ENCODE measurements around the gene ACSL1.
"Not testable (repeated sequence)": the region's sequence is repeated elsewhere in the genome, so short reads cannot be mapped to it uniquely, and the experiment has no call there.

The ACSL1 gene

DNA sequence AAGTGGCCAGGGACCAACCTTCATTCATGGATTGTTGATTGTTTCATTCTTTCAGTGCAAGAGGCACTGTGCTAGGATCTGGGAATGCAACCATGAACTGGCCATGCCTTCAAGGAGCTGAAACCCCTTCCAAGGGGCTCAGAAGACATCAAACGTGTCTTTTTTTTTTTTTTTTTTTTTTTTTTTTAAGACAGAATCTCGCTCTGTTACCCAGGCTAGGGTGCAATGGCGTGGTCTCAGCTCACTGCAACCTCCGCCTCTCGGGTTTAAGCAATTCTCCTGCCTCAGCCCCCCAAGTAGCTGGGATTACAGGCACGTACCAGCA is 13.3 kb upstream of the ACSL1 start:
- not testable (repeated sequence) for DNase-seq

DNA sequence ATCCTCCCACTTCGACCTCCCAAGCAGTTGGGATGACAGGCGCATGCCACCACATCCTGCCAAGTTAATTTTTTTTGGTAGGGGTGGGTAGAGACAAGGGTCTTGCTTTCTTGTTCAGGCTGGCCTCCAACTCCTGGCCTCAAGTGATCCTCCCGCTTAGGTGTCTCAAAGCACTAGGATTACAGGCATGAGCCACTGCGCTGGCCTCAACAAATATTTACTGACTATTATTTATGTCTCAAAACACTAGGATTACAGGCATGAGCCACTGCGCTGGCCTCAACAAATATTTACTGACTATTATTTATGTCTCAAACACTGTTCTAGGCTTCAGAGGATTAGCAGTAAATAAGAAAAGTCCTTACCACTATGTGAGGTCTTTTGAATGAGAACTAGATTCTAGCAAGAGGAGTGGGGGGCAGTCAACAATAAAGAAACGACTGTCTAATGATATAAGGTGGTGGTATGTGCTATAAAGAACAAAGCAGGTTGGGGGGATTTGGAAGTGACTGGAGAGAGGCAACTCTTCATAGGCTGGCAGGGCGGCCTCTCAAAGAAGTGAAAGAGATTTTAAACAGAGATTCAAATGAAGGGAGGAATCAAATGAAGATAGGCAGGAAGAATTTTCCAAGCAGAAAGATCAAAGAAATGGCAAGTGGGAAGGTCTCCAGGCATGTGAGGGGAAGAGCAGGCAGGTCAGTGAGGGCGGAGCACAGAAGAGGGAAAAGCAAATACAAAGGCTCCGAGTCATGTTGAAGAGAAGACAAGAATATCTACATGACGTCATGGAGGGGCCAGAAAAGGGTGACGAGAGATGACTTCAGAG is 12.7 kb upstream of the ACSL1 start:
- DNase-seq, result no peak

DNA sequence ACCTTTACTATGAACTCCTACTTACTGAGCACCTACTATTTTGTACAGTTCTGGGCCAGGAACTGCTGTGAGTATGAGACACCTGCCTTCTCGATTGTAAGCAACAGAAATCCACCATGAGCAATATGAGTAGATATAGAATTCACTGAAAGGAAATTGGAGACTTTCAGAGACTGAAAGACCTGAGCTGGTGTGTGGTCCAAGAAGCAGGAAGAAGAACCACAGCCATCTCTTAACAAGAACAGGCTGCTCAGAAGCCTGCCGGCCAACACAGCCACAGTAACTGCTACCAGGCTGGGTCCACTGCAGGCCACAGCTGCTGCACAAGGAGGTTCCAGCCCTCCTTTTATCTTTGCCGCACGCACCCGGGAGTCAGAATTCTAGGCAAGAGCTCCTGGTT is 10.8 kb upstream of the ACSL1 start:
- DNase-seq, result no peak

DNA sequence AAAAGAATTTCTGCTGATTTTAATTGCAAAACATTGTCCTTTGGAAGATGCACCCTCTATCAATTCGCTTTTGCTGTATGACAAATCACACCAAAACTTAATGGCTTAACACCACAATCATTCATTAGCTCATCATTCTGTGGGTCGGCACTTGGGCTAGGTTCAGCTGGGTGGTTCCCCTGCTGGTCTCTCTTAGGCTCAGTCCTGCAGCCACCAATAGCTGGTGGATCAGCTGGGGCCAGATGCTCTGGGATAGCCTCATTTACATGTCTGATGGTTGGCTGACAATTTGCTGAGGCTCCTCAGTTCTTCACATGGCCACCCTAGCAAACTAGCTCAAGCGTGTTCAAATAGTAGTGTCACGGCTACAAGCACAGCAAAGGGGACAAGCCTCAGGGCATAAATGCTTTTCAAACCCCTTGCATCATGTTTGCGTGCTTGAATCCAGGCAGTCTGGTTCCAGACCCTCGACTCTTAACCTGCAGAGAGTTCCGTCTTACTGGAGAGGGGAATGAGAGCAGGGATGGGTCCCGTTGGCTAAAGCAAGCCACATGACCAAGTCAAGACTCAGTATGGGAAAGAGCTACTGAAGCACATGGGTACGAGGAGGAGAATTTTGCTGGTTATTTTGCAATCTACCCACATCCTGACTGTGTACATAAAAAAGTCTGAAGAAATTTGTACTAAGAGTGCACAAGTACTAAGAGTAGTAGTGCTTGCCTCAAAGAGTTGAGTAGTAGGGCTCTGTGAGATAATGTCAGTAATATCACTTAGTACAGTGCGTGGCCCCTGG is 7.5 kb upstream of the ACSL1 start:
- peak; percentile 68 to 77 for DNase-seq

DNA sequence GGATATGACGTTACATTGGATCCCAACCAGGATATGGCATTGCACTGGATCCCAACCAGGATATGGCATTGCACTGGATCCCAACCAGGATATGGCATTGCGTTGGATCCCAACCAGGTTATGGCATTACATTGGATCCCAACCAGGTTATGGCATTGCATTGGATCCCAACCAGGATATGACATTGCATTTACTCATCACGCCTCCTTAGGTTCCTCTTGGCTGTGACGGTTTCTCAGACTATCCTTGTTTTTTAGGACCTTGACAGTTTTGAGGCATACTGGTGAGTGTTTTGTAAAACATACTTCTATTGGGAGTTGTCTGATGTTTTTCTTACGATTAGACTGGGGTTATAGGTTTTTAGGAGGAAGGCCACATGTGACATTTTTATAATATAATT is 5.4 kb upstream of the ACSL1 start:
- DNase-seq, result no peak

DNA sequence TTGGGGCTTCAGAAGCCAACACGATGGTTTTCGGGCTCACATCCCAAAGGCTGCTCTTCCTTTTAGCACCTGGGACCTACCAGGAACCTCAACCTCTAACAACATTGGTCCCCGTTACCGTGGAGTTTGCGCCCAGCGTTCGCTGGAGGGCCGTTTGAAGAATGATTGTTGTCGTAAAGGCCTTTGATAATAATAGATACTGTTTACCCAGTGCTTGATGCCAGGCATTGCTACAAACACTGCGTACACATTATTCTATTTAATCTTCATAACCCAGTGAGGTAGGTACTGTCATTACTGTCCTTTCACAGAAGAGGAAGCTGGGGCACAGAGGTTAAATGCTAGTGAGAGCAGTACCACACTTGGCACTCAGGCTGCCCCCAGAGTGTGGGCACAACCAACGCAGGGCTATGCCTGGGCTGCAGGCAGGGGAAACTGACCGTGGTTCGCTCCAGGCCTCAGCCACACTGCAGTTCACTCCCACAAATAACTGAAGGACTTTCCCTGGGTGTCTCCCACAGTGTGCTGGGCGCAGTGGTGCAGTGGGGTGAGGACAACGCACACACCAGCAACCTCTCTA is 1.0 kb upstream of the ACSL1 start:
- peak; percentile 12 to 25 for DNase-seq

DNA sequence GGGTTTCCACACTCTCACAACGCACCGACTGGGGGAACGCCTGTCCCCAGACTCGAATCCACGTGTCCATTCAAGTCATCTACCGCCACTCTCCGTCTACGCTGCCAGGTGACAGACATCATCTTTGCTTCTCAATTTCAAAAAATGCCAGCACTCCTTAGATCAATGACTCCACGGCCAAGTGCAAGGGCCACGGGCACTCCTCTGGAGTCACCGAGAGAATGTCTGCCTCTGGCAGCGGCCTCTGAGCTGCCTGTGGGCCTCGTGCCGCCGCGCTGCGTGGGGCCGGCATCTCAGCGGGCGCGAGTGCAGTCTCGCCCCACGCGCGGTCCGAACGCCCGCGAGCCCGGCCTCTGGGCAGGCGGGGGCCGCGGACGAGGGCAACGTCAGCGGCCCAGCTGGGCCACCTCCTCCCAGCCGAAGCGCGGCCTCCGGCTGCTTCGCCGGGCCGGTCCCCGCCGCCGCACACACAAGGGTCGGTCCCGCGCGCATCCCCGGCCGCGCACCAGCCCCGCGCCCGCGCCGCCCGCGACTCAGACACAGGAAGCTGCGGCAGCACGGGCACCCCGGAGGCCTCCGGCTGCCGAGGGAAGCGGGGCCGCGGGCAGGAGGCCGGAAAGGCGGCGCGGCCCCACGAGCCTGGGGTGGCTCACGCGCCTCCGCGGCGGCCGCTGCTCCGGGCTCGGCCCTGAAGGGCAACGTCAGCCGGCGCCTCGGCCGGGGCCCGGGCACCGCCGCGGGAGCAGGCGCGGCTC is 450 bp downstream of the ACSL1 start:
- DNase-seq, result peak; percentile 8 to 15

DNA sequence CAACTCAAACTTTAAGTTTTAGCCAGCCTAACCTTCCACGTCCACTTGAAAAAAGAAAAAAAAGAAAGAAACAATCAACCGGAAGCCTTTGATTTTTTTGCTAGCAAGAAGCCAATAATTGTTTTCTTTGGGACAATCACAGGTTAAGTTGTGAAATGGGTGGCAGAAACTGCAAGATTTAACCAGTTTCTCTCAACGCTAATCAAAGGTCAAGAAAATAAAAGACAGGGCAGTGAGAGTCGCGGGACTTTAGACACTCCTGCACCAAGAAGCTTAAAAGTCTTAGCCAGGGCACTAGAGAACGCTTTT is 1.0 kb downstream of the ACSL1 start:
- DNase-seq, result no peak

DNA sequence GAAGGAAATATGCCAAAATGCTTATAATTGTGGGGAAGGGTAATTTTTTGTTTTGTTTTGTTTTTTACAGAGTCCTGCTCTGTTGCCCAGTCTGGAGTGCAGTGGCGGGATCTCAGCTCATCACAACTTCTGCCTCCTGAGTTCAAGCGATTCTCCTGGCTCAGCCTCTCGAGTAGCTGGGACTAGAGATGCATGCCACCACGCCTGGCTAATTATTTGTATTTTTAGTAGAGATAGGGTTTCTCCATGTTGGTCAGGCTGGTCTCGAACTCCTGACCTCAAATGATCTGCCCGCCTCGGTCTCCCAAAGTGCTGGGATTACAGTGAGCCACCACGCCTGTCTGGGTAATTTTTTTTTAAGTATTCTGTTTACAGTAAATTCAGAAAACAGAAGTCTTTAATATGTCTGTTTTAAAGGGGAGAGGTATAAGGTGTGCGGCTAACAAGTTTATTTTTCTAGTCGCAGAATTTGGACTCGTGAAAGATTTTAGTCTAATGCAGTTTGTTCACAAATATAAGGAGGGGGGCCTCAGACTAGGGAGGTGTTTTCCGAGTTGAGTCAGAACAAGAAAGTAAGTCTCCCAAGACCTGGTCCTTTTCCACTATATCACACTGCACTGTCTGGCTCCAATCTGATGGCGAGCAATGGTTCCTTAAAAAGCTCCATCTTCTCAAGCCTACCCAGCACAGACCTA is 1.5 kb downstream of the ACSL1 start:
- peak in 1 of 2 experiments; percentile 11 for DNase-seq

DNA sequence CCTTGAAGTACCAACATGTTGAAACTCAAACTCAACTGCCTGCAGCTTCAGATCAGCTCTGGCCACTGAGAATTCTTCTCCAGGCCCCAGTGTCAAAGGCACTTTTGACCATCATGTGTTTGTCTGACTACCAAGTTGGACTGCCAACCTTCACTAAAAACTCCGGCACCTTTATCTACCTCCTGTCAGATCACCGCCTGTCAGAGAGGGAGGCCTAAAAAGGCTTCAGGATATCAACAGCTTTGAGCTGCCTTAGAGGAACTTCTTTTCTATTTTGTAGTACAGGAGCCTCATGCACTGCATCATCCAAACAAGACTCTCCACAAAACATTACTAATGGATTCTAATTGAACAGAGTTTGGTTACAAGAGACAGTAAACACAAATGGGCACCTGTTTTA is 2.8 kb downstream of the ACSL1 start:
- DNase-seq, result no peak

DNA sequence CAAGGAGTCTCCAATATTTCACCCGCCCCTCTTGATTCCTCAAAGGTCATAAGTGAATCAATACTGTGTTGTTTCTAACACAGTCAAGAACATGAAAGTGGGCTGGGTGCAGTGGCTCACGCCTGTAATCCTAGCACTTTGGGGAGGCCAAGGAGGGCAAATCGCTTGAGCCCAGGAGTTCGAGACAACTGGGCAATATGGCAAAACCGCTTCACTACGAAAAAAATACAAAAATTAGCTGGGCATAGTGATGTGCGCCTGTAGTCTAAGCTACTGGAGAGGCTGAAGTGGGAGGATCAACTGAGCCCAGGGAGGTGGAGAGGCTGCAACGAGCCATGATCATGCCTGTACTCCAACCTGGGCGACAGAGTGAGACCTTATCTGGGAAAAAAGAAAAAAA is 3.4 kb downstream of the ACSL1 start:
- no peak for DNase-seq

DNA sequence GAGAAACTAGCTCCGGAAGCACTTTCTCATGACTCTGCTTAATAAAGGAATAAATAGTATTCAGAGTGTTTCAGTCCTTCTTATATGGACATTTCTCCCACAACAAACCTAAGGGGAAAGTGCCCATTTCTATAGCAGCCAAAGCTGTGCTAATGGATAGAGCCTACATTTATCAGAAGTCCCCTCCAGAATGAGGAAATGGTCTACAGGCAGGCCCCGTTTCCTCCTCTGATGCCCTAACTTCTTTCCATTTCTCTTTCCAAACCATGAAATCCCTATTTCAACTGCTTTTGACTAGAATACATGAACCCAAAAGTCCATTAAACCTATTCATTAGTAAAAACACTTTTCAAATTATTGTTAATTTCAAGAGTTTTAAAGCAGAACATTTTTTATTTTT is 4.5 kb downstream of the ACSL1 start:
- DNase-seq, result peak; percentile 19 to 24

DNA sequence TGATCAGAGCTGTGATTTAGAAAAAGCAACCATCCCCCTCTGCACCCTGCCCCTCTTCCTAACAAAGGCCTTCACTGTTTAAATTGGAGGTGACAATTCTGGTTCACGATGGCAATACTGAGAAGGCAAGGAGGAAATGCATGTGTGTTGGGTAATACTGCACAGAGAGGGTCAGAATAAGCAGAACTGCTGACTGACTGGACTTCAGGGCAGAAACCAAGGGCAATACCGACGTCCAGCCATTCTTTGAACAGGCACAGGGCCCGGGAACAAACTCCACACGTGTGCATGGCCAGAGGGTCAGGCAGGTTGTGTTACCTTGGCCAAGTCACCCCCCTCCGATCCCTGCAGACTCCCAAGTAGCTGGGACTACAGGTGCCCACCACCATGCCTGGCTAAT is 6.0 kb downstream of the ACSL1 start:
- DNase-seq, result no peak

DNA sequence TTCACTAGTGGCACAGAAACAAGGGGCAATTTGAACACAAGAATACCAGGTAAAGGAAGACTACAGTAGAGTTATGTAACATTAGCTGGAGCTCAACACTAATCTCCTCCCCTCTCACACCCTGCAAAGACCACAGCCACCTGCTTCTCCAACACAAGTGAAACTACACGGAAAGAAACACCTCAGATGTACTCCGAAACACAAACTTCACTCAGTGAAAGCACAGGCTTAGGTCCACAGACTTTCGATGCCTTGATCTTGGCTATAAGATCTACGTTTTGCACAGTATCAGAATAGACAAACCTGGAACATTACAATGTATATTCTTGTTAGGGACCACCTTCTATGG is 7.6 kb downstream of the ACSL1 start:
- no peak for DNase-seq

DNA sequence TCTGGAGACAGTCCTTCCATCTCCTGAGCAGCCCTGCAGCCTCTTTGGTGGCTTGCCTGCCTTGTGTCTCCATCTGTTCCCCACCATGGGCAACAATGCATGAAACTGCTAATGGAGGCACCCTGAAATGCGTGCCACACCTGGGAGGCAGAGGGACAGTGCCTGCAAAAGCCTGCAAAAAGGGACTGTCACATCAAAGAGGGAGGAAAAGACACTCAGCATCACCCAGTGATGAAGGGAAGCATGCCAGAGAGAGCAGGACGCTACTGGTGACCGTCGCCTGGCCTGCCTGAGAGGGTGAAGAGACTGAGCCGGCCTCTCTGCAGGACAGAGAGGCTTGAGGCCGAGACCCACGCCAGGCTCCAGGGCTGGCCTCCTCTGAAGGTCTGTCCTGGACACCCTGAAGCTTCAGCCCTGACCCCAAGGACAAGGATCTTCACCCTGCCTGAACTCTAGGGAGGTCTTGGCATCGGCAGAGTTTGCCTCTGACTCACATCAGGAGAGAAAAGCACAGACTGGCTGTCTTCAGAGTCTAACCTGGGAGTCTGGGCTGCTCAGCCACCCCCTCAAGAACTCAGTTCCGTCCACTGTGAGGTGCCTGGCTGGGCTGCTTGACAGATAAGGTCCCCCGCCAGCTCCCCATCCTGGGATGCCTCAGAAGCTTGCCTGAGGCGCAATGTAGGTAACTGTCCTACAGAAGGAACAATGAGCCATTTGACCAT is 8.1 kb downstream of the ACSL1 start:
- no peak for DNase-seq

DNA sequence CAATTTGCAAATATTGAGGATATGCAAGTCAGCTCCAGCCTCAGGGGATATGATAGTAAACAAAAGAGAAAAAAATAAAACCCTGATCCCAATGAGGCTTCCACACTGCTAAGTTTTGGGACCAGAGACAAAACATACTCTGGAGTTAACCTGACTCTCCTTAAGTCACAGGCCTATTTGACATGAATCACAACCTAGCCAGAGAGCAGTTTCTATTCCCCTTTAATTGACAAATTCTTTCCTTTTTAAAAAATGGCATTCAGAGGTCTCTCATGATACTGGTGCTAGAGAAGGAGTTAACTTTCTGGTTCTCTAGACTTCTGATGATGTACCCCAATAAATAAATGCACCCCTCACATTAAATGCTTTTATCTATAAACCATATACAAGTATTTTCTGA is 8.8 kb downstream of the ACSL1 start:
- DNase-seq, result no peak

DNA sequence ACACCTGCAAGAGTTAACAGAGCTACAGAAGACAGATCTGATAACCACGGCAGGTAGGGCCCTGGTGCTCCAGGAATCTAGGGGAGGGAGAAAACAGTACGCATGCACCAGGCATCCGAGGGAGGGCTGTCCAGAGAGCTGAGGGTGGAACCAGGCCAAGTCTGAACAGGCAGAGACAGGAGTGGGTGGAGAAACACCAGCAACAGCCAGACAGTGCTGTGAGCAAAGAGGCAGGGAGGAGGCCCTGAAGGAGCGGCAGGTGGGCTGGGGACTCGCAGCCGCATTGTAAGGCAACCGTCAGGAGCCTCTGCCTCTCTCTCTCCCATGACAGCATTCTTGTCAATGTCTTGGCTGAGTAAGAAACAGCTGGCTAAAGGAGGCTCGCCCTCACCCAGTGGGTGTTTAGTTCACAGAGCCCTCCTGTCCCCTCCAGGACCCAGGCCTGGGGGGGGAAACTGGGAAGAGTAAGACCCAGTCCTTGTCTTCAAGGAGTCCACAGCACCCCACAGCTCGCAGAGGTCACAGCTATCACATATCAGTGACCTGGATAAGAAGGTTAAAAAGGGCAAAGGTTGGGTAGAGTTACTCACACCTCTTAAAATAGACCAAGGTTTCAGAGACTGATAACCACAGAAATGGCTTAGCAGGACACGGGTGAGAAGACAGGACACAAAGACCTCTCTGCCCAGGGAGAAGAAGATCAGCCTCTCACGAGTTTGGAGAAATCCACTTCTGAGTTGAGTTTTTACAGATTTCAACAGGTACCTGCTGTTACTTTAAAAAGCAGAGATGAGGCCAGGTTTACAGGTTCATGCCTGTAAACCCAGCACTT is 10.5 kb downstream of the ACSL1 start:
- DNase-seq, result peak; percentile 42 to 45

DNA sequence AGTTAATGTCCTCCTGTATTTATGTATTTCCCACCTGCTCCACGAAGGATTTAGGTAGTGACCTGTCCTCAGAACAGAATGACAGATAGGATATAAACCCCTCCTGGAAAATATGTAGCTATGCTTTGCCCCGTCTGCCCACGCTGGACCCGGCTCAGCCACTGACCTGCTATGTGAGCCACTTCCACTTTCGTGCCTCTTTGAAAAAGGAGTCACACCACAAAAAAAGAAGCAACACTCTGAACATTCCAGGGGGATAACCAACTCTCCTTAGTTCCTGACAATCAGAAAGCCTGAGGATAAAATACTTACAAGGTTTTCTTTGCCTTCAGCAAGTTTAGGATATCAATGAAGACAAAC is 11.1 kb downstream of the ACSL1 start:
- peak in 1 of 2 experiments; percentile 26 for DNase-seq

DNA sequence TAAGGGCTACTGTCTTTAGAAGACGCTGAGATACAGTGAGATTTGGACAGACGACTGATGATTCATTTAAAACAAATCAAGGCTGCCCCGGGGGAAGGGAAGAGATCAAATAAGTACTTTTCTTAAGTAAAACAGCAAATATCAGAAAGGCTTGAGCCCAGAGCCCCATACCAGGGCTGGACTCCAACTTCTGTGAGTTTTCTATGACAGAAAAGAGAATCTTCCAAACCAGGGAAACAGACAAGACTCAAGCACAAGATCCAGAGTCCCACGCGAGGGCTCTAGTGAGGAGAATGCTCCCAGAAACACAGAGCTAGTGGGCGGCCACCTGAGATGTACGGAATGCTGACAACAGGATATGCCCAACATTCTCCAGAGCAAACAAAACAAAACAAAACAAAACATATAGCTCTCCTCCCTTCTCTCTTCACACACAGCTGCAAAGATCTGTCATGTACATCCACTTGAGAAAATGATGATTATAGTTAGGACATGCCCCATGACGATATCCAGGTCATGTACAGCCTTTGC is 13.1 kb downstream of the ACSL1 start:
- no peak for DNase-seq

DNA sequence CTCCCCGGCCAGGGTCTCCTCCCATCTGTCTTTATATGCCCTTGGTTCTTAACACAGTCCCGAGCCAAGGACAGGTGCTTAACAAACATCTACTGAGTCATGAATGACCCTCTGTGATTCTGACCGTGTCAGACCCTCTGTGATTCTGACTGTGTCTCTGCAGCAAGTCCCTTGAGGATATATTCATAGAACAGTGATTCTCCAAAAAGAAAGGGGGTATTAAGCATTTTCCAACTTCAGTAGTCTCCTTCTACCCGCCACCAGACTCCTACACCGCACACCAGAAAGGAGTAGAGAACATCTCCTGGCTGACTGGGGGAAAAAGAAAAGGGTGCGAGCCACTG is 13.6 kb downstream of the ACSL1 start:
- no peak for DNase-seq

DNA sequence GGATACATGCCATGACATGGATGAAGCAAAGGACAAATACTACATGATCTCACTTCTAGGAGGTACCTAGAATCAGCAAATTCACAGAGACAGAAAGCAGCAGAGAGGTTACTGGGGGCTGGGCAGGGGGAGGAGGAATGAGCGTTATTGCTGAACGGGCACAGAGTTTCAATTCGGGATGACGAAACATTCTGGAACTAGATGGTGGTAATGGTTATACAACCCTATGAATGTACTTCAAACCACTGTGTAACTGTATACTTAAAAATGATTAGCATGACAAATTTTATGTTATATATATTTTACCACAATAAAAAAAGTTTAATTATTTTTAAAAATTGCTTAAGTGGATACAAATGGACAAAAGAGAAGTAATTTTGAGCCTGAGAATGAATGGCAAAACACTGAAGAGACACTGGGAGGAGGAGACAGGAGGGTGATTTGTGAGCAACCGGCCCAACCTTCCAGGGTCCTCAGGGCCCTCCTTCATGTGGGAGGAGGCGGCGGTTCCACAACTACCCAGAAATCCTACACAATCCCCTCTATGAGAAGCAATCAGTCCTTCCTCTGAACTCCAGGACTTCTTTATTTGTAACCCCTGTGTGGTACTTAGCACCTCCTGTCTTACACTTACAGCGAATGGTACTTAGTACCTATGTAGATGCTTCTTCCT is 14.1 kb downstream of the ACSL1 start:
- DNase-seq, result peak; percentile 62 to 77
